MM.1S (cell line): ENCODE measurements around the gene KIAA1755.

Source experiments
- DNase-seq: peaks from one replicate; pipeline ENCODE4 v3.0.0-alpha.2; 2015
- H2AFZ ChIP-seq: fragments of 300-600 bp; sonication (generic); 2 replicates; pipeline ENCODE4 v1.6.0; 2016; ENCODE audit warnings: antibody characterized with exemption, low read length
- H3F3A ChIP-seq: fragments of 300-600 bp; sonication (generic); 2 replicates; pipeline ENCODE4 v1.6.1; 2016; ENCODE audit warnings: mild to moderate bottlenecking, antibody characterized with exemption, low read length, moderate library complexity, mixed read lengths; ENCODE audit not compliant: insufficient read depth
- H3K27ac ChIP-seq: fragments of 300-600 bp; sonication (generic); 2 replicates; pipeline ENCODE4 v1.5.1; 2016; ENCODE audit warnings: mild to moderate bottlenecking, low read length
- H3K27me3 ChIP-seq: fragments of 300-600 bp; sonication (generic); replicated peaks from 2 replicates; pipeline ENCODE4 v1.6.0; 2016; ENCODE audit warnings: low read length; ENCODE audit not compliant: insufficient read depth
- H3K36me3 ChIP-seq: fragments of 300-600 bp; sonication (generic); replicated peaks from 2 replicates; pipeline ENCODE4 v1.6.1; 2016; ENCODE audit warnings: mild to moderate bottlenecking, low read length, mixed read lengths; ENCODE audit not compliant: insufficient read depth
- H3K4me1 ChIP-seq: fragments of 300-600 bp; sonication (generic); 2 replicates; pipeline ENCODE4 v1.6.1; 2016; ENCODE audit warnings: low read length, mixed read lengths
- H3K4me2 ChIP-seq: fragments of 300-600 bp; sonication (generic); 2 replicates; pipeline ENCODE4 v1.6.0; 2016; ENCODE audit warnings: low read depth, low read length
- H3K4me3 ChIP-seq: fragments of 300-600 bp; sonication (generic); 2 replicates; pipeline ENCODE4 v1.5.1; 2016; ENCODE audit warnings: low read length, mixed read lengths
- H3K79me2 ChIP-seq: fragments of 300-600 bp; sonication (generic); 2 replicates; pipeline ENCODE4 v1.6.1; 2016; ENCODE audit warnings: mixed run types, low read length, mixed read lengths
- H3K9ac ChIP-seq: fragments of 300-600 bp; sonication (generic); 2 replicates; pipeline ENCODE4 v1.6.1; 2016; ENCODE audit warnings: low read length, mixed read lengths
- H3K9me2 ChIP-seq: fragments of 300-600 bp; sonication (generic); replicated peaks from 2 replicates; pipeline ENCODE4 v1.6.1; 2016; ENCODE audit warnings: mild to moderate bottlenecking, low read length, mixed read lengths; ENCODE audit not compliant: insufficient read depth
- H3K9me3 ChIP-seq: fragments of 300-600 bp; sonication (generic); replicated peaks from 2 replicates; pipeline ENCODE4 v1.6.1; 2016; ENCODE audit warnings: mild to moderate bottlenecking, low read length, mixed read lengths; ENCODE audit not compliant: insufficient read depth
- H4K20me1 ChIP-seq: fragments of 300-600 bp; sonication (generic); 2 replicates; pipeline ENCODE4 v1.6.1; 2016; ENCODE audit warnings: mild to moderate bottlenecking, low read length, moderate library complexity, mixed read lengths; ENCODE audit not compliant: insufficient read depth
- CTCF ChIP-seq: fragments of 300-600 bp; sonication (generic); IDR thresholded peaks from 2 replicates; pipeline ENCODE4 v1.5.1; 2016; ENCODE audit warnings: antibody characterized with exemption, low read length, mixed read lengths
- EZH2 ChIP-seq: fragments of 300-600 bp; sonication (generic); optimal IDR thresholded peaks from 2 replicates; pipeline ENCODE3; 2017; ENCODE audit warnings: low read depth, mild to moderate bottlenecking, antibody characterized with exemption, low read length, mixed read lengths
- EZH2phosphoT487 ChIP-seq: fragments of 300-600 bp; sonication (generic); IDR thresholded peaks from 2 replicates; pipeline ENCODE4 v1.6.1; 2018; ENCODE audit warnings: antibody characterized with exemption, low read length

Gene KIAA1755

GRCh38 chr20:38165089-38165965 is 95.2 kb downstream of the KIAA1755 start, which contains the start of gene TGM2:
TGM2 (minus strand) TSS chr20:38165270; CDS start chr20:38165198, 72 bp downstream.
- TF ChIP-seq EZH2 (no peak), CTCF (peak; percentile 82)
- no peaks in the 10 kb centered on the region for H3K9me3 ChIP-seq
- no peak within 1 kb of the TSS; the same call in 1 of the 2 replicates for H3K4me3 ChIP-seq
- peak within 1 kb of the TSS; percentile 43 for H3K4me2 ChIP-seq
- no peak within 1 kb of the TSS for H3K27ac ChIP-seq
- no peaks in the 10 kb centered on the region for H4K20me1 ChIP-seq
- H3K9ac ChIP-seq, result no peak within 1 kb of the TSS
- no peaks in the 10 kb centered on the region for H3K27me3 ChIP-seq
- peak; percentile 52 for DNase-seq
- no peaks in the 10 kb centered on the region for H3K36me3 ChIP-seq
- H3K79me2 ChIP-seq, result no peaks in the 10 kb centered on the region
- H2AFZ ChIP-seq, result 0 out of 2 replicates have a peak within 1 kb of the TSS, but pooled peaks have one; percentile 15
- no peaks in the 10 kb centered on the region for H3F3A ChIP-seq
- peaks cover 14% of the 10 kb centered on the region; the same call in 1 of the 2 replicates for H3K4me1 ChIP-seq
- H3K9me2 ChIP-seq, result no peaks in the 10 kb centered on the region

GRCh38 chr20:38164624-38165088 is 95.9 kb downstream of the KIAA1755 start:
- no peaks in the 10 kb centered on the region for H3K36me3 ChIP-seq
- H3K9ac ChIP-seq, result no peak overlapping the region
- no peak overlapping the region for H3K27ac ChIP-seq
- no peaks in the 10 kb centered on the region for H3K27me3 ChIP-seq
- 0 out of 2 replicates have a peak overlapping the region, but pooled peaks have one; percentile 15 for H2AFZ ChIP-seq
- H3K4me2 ChIP-seq, result peak overlapping the region; percentile 43
- H4K20me1 ChIP-seq, result no peaks in the 10 kb centered on the region
- DNase-seq, result no peak
- no peaks in the 10 kb centered on the region for H3K9me2 ChIP-seq
- H3K9me3 ChIP-seq, result no peaks in the 10 kb centered on the region
- H3K4me1 ChIP-seq, result peaks cover 12% of the 10 kb centered on the region; the same call in 1 of the 2 replicates
- no peaks in the 10 kb centered on the region for H3K79me2 ChIP-seq
- no peak overlapping the region; the same call in 1 of the 2 replicates for H3K4me3 ChIP-seq
- TF ChIP-seq EZH2 (no peak), CTCF (no peak), EZH2phosphoT487 (no peak)
- no peaks in the 10 kb centered on the region for H3F3A ChIP-seq

GRCh38 chr20:38164069-38164468 is 96.5 kb downstream of the KIAA1755 start:
- no peaks in the 10 kb centered on the region for H3K9me2 ChIP-seq
- peaks cover 9% of the 10 kb centered on the region; the same call in 1 of the 2 replicates for H3K4me1 ChIP-seq
- TF ChIP-seq EZH2, result no peak
- TF ChIP-seq EZH2phosphoT487, result no peak
- no peak for TF ChIP-seq CTCF
- no peaks in the 10 kb centered on the region for H3K27me3 ChIP-seq
- H3K9me3 ChIP-seq, result no peaks in the 10 kb centered on the region
- no peaks in the 10 kb centered on the region for H3K36me3 ChIP-seq
- no peak for DNase-seq
- H4K20me1 ChIP-seq, result no peaks in the 10 kb centered on the region
- no peak overlapping the region for H3K9ac ChIP-seq
- no peak overlapping the region for H3K4me3 ChIP-seq
- H3F3A ChIP-seq, result no peaks in the 10 kb centered on the region
- no peaks in the 10 kb centered on the region for H3K79me2 ChIP-seq
- no peak overlapping the region for H3K27ac ChIP-seq
- no peak overlapping the region for H3K4me2 ChIP-seq
- H2AFZ ChIP-seq, result no peak overlapping the region
